ENCODE results near the gene UBL3.

Gene UBL3

GRCh38 chr13:29805994-29806979 lies 44.1 kb downstream of the UBL3 start:
- no peak for DNase-seq

- DNase-seq: no peak
Measured at GRCh38 chr13:29803221-29803620, 47.2 kb downstream of the UBL3 start.

DNA sequence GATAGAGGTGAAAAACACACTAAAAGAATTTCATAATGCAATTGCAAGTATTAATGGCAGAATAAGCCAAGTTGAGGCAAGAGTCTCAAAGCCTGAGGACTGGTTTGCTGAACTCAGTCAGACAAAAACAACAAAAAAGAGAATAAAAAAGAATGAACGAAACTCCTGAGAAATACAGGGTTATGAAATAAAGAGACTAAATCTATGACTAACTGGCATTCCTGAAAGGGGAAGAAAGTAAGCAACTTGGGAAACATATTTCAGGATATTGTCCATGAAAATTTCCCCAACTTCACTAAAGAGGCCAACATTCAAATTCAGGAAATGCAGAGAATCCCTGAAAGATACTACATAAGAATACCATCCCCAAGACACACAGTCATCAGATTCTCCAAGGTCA lies 47.8 kb downstream of the UBL3 start:
- DNase-seq: peak; percentile 27

- no peak for DNase-seq
Measured at GRCh38 chr13:29801737-29802305, 48.6 kb downstream of the UBL3 start.

DNA sequence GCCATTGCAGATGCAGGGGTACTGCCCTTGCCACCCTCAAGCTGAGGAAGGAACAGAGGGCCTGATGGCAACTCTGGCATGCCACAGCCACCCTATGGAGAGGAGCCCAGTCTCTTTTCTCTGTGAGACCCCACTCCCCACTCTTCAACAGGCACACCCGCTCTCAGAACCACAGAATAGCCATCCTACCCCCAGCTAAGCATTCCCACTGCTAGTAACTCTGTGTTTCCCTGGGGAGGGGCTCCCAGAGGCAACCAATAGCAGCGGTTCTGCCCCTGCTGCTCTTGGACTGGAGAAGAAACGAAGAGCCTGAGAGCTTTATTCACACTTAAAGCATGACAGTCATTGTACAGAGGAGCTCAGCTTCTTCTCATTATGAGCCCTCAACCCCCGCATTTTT lies 49.3 kb downstream of the UBL3 start:
- no peak for DNase-seq

DNA sequence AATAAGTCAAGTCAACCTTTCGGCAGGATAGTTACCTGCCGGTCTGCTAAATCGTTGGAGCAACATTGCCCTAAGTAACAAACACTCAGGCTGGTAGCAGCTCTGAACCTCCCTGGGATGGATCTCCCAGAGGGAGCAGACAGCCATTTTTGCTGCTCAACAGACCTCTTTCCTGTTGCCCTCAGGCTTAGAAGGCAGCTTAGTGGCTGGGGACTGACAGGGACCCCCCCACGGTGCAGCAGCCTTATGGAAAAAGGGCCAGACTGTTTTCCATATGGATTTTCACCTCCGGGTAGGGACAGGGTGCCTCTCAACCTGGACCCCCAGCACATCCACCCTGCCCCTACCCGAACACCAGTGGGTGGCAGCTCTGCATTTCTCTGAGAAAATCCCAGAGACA lies 49.7 kb downstream of the UBL3 start:
- DNase-seq: no peak

- peak; percentile 10 for DNase-seq
Measured at GRCh38 chr13:29799041-29799440, 51.4 kb downstream of the UBL3 start.

DNA sequence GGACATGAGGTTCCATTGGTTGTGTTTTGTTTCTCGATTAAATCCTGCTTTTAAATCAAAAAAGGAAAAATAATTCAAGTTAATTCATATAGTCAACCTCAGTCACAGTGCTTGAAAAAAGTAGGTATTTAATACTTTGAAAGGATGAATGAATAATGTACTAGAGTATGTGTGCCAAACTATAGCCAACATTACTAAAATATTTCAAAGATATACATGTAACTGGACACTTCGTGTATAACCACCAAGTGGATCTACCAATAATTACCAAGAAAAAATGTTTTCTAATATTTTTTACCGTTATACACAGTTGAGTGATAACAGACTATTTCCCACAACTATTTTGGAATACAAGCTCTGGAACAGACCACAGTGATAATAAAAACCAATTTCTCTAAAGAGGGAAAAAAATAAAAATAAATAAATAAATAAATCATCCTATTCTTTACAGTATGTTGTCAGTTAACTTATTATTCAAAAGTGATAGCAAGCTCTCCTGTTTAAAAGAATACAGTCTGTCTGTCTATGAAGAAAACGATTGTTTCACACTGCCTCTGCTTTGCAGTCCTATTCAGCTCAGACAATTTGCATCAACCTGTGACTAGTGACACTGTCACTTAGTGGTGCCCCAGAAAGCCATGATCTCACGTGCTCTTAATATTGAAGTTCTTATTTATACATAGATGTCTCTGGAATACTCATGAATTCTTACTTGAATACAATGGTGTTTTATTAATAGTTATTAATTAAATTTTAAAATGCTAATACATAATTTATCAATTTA lies 58.2 kb downstream of the UBL3 start:
- DNase-seq: peak; percentile 29

DNA sequence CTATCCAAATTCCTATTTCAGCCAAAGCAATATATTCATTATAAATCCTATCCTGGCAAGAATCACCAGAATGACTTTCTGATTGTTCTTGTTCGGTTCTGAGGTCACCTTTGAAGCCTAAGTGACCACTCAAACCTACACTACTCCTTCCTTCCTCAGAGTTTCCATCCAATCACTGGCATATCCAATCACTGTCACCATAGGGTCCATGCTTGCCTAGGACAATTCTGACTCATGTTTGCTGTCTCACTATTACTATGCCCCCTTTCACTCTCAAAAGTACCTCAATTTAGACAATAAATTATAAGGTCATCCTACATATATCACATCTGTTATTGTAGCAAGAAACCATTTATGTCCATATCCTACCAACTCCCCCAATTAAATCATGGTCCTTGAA lies 58.9 kb downstream of the UBL3 start:
- DNase-seq: no peak

DNA sequence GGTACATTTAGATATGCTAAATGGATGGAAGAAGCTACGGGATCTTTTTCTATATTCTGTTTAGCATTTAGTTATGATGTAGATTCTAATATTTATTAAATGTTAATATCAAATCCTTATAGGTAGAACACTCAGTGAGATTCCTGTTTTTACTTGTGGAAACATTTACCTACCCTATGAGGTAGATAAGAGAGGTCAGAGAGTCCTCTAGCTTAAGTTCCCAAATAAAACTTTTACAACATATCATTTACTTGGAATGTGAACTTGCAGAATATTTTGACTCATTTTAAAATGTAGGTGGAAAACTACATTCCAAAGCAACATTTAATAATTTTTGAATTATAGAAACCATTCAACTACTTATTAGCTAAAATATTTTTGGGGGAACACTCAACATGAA lies 63.7 kb downstream of the UBL3 start:
- no peak for DNase-seq

DNA sequence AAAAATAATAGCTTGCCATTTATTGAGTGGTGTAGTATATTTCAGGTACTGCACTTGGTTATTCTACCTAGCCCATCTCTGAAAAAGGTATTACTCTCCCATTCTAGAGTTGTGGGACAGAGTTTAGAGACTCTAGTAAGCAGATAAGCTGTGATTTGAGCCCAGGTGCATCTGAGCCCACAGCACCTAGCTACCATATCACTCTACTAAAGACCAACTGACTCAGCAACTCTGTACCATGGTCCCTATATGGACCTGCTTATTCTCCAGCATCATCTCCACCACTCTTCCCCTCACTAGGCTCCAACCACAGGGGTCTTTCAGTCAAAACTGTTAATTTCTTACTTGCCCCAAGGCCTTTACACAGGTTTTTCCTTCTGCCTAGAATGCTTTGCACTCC lies 64.4 kb downstream of the UBL3 start:
- DNase-seq: no peak

GRCh38 chr13:29782798-29783197 lies 67.6 kb downstream of the UBL3 start:
- no peak for DNase-seq

DNA sequence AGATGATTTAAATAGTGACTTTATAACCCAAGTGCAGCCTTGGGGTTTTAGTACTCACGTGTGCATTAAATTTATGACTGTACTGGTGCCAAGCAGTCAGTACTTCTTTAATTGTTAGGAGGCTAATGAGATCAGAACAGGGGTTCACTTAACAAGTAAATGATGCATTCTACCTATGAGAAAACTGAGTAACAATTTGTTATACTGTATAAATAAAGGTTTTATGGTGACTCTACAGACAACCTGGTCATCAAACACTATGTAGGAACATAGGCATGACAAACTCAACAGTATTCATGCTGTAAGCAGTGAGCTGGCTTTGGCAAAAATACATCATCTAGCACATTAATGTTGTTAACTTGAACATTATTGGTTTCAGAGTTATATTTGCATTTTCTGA lies 75.6 kb downstream of the UBL3 start:
- DNase-seq: no peak

- DNase-seq: peak; percentile 37
Measured at GRCh38 chr13:29771247-29771646, 79.2 kb downstream of the UBL3 start.

GRCh38 chr13:29767006-29767405 lies 83.4 kb downstream of the UBL3 start:
- no peak for DNase-seq

DNA sequence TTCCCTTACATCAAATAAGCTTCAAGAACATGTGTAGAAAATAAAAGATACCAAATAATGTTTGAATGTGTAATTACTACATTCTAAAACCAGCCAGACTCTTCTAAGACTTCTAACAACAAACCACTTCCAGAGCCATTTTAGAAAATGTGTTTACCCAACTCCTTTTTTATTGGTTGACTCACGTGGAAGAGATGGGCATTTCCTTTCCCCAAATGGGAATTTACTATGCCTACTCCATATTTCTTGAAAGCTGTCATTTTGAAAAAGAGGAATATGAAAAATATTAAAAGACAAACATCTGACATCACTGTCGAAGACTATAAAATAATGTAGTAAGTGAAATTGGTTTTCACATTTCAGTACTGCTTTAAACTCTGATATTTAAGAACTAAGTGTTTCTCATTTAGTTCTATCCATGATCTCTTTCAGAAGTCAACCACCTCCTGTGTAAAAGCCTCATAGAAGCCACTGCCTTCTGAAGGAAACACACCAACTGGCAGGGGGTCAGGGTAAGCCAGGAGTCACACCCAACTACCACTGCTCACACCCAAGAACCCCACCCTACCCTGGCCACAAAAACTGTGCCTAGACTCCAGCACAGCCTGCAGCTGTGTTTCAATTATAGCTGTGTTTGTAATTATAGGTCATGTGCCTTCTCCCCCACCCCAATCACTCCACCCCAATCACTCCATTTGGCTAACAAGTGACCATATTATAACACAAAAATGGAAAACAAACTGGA lies 86.8 kb downstream of the UBL3 start:
- no peak for DNase-seq

DNA sequence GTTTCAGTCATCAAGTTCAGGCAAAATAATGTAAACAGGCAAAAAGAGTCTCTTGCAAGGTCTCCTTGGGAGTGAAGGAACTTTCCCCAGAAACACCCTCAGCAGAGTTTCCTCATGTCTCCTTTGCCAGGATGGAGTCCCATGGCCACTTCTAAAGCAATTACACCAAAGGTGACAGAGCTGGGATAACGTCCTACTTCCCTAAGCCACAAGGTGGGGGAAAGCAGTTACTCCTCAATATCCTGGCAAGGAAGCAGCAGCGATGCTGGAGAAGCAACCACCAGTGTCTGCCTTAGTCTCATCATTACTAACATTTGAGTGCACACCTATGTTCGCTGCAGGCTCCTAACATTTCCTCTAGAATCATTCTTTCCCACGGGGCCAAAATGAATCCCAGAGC lies 88.6 kb downstream of the UBL3 start:
- DNase-seq: no peak

DNA sequence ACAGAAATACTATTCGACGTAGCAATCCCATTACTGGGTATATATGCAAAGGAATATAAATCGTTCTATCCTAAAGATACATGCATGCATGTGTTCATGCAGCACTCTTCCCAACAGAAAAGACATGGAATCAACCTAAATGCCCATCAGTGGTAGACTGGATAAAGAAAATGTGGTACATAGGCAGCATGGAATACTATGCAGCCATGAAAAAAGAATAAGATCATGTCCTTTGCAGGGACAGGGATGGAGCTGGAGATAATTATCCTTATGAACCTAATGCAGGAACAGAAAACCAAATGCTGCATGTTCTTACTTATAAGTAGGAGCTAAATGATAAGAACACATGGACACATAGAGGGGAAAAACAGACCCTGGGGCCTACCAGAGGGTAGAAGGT lies 89.3 kb downstream of the UBL3 start:
- no peak for DNase-seq

DNA sequence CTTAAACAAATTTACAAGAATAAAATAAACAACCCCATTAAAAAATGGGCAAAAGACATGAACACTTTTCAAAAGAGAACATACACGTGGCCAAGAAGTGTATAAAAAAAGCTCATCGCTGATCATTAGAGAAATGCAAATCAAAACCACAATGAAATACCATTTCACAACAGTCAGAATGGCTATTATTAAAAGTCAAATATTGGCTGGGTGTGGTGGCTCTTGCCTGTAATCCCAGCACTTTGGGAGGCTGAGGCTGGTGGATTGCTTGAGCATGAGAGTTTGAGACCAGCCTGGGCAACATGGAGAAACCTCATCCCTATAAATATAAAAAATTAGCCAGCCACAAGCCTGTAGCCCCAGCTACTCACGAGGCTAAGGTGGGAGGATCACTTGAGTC lies 89.9 kb downstream of the UBL3 start:
- DNase-seq: no peak

- no peak for DNase-seq
Measured at GRCh38 chr13:29758531-29759114, 91.8 kb downstream of the UBL3 start.

DNA sequence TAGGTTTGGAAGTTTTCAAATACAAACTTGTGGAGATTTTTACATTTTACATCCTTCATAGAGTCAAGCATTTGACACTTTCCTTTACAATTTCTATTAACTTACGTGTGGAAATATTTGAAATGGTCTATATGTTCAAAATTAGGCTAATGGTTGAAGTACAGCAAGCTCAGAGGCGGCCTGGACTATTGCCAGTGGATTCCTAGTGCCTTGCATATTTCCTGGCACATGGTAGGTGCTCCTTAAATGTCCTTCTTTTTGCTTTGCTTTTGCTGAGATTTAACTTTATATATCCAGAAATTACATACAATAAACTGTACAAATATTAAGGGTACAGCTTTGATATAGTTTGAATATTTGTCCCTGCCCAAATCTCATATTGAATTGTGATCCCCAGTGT lies 93.9 kb downstream of the UBL3 start:
- DNase-seq: peak; percentile 55

- peak; percentile 35 for DNase-seq
Measured at GRCh38 chr13:29754473-29754806, 96.0 kb downstream of the UBL3 start.
